ENCODE results near the gene CEACAM6. TPM values are rescaled to one million over a fixed set of nuclear protein-coding genes. Genes with fewer than 3 reads are reported as not detected.

The CEACAM6 gene
- total and polyA plus RNA-seq, 7 donors = 0.03 to 0.27 (median 0.10) TPM; not detected in 3

DNA sequence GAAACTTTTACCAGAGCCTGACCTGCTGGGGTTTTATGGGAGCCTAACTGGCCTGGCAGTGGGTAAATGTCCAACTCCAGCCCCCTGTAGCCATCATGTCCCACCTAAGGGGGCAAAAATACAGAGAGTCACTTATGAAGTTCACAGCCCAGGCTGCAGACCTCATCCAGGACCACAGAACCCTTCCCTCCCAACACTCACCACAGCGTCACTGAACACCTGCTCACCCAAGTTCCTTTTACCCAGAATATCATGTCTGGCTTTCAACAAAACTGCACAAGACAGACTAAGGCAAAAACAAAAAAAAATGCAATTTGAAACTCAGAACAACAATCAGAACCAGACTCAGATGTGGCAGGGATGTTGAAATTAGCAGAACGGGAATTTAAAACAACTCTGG lies 47.4 kb downstream of the CEACAM6 start:
- Histone ChIP-seq H3K4me3 (no peak overlapping the region), H3K4me1 (no peaks in the 10 kb centered on the region), H3K27me3 (ENCODE audit: insufficient read depth in 3 of 3, low read length in 2 of 3) (peaks cover 0 to 5% (median 0%) of the 10 kb centered on the region in 3 donors), H3K36me3 (ENCODE audit: insufficient read depth in 1 of 2, low read depth in 1 of 2) (no peaks in the 10 kb centered on the region), H3K27ac (no peak overlapping the region), H3K9me3 (no peaks in the 10 kb centered on the region)
- TF ChIP-seq, protein P1, sequence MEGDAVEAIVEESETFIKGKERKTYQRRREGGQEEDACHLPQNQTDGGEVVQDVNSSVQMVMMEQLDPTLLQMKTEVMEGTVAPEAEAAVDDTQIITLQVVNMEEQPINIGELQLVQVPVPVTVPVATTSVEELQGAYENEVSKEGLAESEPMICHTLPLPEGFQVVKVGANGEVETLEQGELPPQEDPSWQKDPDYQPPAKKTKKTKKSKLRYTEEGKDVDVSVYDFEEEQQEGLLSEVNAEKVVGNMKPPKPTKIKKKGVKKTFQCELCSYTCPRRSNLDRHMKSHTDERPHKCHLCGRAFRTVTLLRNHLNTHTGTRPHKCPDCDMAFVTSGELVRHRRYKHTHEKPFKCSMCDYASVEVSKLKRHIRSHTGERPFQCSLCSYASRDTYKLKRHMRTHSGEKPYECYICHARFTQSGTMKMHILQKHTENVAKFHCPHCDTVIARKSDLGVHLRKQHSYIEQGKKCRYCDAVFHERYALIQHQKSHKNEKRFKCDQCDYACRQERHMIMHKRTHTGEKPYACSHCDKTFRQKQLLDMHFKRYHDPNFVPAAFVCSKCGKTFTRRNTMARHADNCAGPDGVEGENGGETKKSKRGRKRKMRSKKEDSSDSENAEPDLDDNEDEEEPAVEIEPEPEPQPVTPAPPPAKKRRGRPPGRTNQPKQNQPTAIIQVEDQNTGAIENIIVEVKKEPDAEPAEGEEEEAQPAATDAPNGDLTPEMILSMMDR (IDR thresholded peaks at IDR 0.05) = no peak
- DNase-seq (no peak), ATAC-seq (no peak)
- intact Hi-C loops (cut with DNase I) = no loop called here
- WGBS, 3 donors = 73 to 83% (median 75%) methylated on average over 2 of the region's 2 CpGs

DNA sequence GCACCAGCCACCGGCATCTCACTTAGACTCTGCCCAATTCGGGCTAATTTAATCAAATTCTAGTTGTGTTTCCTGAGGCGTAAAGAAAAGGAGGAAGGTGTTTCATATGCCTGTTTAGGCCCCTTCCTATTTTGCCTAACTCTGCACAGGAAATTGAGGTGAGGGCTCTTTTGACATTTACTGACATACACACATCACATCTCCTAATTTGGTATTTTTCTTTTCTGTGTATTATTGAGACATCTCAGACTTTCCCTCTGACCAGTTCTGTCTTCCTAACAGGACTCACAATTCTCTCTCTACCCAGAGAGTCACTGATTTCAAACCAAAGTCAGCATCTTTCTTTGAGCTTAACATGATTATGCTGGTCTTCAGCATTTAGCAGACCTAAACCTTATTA lies 49.0 kb downstream of the CEACAM6 start:
- H3K36me3 ChIP-seq (ENCODE audit: insufficient read depth in 1 of 2, low read depth in 1 of 2) = no peaks in the 10 kb centered on the region
- intact Hi-C loops (cut with DNase I) = no loop called here
- no peak for DNase-seq
- 71 to 83% (median 79%) methylated on average over 3 of the region's 3 CpGs for WGBS, 3 donors
- H3K4me1 ChIP-seq = no peaks in the 10 kb centered on the region
- H3K27me3 ChIP-seq (ENCODE audit: insufficient read depth in 3 of 3, low read length in 2 of 3) = peaks cover 0 to 5% (median 0%) of the 10 kb centered on the region in 3 donors
- no peak overlapping the region for H3K27ac ChIP-seq
- no peak overlapping the region for H3K4me3 ChIP-seq
- ATAC-seq = no peak
- no peaks in the 10 kb centered on the region for H3K9me3 ChIP-seq
- TF ChIP-seq, protein P1 (IDR thresholded peaks at IDR 0.05) = no peak

DNA sequence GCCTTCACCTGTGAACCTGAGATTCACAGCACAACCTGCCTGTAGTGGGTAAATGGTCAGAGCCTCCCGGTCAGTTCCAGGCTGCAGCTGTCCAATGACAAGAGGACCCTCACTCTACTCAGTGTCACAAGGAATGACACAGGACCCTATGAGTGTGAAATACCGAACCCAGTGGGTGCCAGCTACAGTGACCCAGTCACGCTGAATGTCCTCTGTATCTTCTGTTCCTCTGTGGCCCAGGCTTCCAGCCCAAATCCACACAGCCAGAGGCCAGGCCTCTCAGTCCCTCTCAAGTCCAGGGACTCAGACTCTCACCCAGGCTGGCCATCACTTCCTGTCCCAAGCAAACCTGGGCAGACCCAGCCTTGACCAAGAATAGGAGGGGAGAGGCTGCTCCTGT lies 51.8 kb downstream of the CEACAM6 start:
- H3K36me3 ChIP-seq (ENCODE audit: insufficient read depth in 1 of 2, low read depth in 1 of 2) = no peaks in the 10 kb centered on the region
- no peak overlapping the region for H3K27ac ChIP-seq
- intact Hi-C loops (cut with DNase I) = no loop called here
- no peaks in the 10 kb centered on the region for H3K4me1 ChIP-seq
- DNase-seq (no peak), ATAC-seq (no peak)
- 80 to 85% (median 84%) methylated on average over 3 of the region's 3 CpGs for WGBS, 3 donors
- no peaks in the 10 kb centered on the region for H3K27me3 ChIP-seq (ENCODE audit: insufficient read depth in 3 of 3, low read length in 2 of 3)
- TF ChIP-seq, protein P1 (IDR thresholded peaks at IDR 0.05) = no peak
- H3K4me3 ChIP-seq = no peak overlapping the region
- no peaks in the 10 kb centered on the region for H3K9me3 ChIP-seq

DNA sequence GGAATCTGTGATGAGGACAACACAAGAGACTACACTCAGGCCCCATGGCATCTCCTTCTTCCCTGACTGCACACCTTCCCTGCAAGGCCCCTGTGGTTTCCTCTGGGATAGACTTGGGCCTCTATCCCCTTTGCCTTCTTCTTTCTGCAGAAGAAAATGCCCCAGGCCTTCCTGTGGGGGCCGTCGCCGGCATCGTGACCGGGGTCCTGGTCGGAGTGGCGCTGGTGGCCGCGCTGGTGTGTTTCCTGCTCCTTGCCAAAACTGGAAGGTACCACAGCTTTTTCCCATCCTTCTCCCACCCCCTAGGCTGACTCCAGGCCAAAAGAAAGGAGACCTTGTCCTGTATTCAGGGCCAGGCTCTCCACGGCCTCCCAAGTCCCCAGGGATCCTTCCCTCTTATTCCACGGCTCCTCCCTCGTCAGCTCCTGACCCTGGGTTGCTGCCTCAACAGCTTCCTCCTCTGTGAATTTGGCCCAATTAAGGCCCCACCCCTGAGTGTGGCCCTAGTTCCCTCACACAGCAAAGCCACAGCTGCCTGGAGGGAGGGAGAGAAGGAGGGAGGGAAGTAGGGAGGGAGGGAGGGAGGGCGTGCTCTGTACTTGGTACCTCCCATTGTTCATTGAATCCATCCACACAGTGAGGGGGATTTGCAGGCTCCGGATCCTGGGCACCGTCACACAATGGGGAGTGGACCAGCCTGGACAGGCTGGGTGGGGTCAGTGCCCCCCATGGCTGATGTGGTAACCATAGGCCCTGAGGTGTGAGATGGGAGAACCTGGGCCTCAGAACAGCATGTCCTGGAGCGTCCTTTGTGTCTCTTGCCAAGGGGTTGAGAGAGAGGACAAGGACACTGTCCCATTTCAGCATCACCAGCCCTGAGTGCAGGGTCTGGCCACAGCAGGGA lies 53.6 kb downstream of the CEACAM6 start:
- DNase-seq (peak; percentile 27 to 55), ATAC-seq (no peak)
- Histone ChIP-seq H3K9me3 (no peaks in the 10 kb centered on the region), H3K4me1 (no peaks in the 10 kb centered on the region), H3K4me3 (no peak overlapping the region), H3K27me3 (ENCODE audit: insufficient read depth in 3 of 3, low read length in 2 of 3) (no peaks in the 10 kb centered on the region), H3K36me3 (ENCODE audit: insufficient read depth in 1 of 2, low read depth in 1 of 2) (no peaks in the 10 kb centered on the region), H3K27ac (no peak overlapping the region)
- intact Hi-C loops (cut with DNase I) = no loop called here
- 57 to 65% (median 59%) methylated on average over 16 of the region's 16 CpGs for WGBS, 3 donors
- TF ChIP-seq, protein P1 (IDR thresholded peaks at IDR 0.05) = no peak
